Dermis blood vessel endothelial cell (primary cell): ENCODE data around the gene ARHGEF19. TPM values are rescaled to one million over a fixed set of nuclear protein-coding genes. Genes with fewer than 3 reads are reported as not detected.
"Not testable (repeated sequence)": the region's sequence is repeated elsewhere in the genome, so short reads cannot be mapped to it uniquely, and the experiment has no call there.

Experiments
- DNase-seq: peaks from one replicate; pipeline ENCODE4 v3.0.0; 2010
- total RNA-seq: library from RNA; depleted of rRNA; stranded (reverse); fragments of >200 nt; gene quantifications from 2 replicates; pipeline ENCODE4 v1.2.3, GENCODE V29; 2014

ARHGEF19 gene
- 2.7 and 3.3 TPM in 2 replicates for total RNA-seq

- no peak for DNase-seq
Observed at GRCh38 chr1:16212251-16212961, at the start of gene ARHGEF19. ARHGEF19 (minus strand) TSS chr1:16212652; CDS start chr1:16209054, 3,598 bp downstream.

DNA sequence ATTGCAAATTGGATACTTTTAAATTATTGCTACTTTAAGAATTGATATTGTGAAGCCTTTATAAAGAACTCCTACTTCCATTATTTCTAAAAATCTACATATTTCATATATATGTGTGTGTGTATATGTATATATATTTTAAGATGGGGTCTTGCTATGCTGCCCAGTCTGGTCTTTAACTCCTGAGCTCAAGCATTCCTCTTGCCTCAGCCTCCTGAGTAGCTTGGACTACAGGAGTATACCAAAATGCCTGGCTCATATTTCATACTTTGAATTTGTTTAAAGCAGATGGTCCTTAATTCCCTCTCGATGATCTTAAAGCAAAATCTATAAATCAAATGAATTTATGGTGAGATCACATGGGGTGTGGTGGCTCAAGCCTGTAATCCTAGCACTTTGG is 49.6 kb upstream of the ARHGEF19 start:
- DNase-seq = no peak

DNA sequence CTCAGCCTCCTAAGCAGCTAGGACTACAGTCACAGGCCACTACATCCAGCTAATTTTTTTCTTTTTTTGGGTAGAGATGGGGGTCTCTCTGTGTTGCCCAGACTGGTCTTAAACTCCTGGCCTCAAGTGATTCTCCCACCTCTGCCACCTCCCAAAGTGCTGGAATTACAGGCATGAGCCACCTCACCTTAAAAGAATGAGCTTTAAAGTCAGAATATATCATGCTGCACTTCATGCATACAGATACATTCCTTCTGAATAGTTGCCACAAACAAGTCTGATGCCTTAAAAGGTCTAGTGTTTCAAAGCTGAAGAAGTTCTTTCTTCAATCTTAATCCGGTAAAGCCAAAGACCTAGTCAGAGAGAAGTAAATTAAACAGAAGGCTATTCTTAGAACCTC is 48.4 kb upstream of the ARHGEF19 start:
- DNase-seq = no peak

- no peak for DNase-seq
Observed at GRCh38 chr1:16258591-16259135, 46.2 kb upstream of the ARHGEF19 start.

DNA sequence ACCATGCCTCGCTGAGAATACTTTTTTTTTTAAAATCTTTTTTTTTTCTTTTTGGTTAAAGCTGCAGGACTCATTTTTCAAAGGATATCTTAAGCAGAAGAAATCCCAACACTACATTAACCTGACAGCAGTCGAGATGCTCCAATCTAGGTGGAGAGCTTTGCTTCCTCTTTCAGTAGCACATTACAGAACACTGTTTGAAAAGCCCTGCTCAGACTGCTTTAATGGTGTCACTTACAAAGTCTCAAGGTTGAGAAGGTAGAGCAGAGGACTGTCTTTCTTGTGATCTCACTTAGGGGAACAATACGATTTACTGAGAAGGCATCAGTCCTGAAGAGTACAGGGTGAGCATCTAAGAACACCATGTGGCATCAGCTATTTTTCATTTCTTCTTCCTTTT is 45.5 kb upstream of the ARHGEF19 start:
- no peak for DNase-seq

- DNase-seq = not testable (repeated sequence)
Observed at GRCh38 chr1:16257556-16257955, 45.1 kb upstream of the ARHGEF19 start.

- DNase-seq = no peak
Observed at GRCh38 chr1:16256478-16256877, 44.0 kb upstream of the ARHGEF19 start.

- DNase-seq = no peak
Observed at GRCh38 chr1:16254263-16254928, 41.9 kb upstream of the ARHGEF19 start.

DNA sequence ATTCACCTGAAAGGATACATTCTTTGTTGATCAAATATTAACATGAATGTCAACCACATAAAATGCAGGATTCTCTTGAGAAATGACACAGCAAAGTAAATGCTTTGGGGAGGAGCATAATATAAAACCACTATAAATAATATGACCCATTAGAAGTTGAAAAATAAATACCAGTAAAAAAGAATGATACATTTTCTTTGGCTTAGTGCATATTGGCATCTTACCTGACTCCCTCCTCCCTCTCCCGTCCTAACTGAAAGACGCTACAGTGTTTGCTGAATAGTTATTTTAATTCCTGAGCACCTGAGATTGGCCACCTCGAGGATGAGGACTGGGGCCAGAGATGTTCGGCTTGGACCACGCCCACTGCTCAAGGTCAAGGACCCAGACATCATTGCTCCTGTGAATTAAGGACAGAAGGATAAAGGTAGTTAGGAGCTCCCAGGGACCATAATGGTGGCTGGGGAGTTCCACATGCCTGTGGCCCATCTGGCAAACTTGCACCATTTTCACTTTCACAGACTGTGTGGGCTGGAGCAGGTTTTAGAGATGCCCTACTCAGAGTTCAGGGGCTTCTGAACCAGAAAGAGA is 41.0 kb upstream of the ARHGEF19 start:
- no peak for DNase-seq

DNA sequence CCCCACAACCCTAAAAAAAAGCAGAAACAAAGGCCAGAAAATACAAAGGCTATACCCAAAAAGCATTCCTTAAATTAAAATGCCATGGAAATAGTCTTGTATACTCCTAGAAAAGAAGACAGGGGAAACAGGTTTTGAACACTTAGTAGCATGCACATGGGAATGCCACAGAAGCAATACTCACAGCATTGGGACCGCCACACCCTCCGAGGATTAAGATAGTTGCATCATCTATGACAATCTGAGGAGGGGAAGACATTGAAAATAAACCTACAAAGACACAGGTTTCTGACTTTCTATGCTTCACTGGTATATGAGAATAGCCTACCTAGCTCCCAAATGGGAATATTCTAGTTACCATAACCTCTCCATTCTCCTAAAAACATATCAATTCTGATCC is 40.5 kb upstream of the ARHGEF19 start:
- no peak for DNase-seq

DNA sequence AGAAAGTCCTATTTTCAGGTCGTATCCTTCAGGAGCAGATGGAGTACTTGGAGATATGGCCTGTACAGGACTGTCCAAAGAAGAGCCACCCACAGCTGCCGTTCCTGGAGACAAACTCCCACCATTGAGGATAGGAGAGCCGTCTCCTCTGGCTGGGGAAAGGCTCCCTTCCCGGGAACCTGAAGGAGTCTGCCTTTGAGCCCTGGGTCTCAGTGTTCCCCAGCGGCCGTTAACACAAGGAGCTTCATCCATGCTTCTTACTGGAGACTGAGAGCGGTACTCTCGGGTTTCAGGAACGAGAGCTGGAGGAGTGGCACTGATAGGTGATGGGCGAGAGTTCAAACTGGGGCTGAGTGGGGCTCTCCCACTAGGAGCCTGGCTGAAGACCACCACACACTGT is 38.9 kb upstream of the ARHGEF19 start:
- DNase-seq = no peak

GRCh38 chr1:16250524-16251251 is 38.2 kb upstream of the ARHGEF19 start:
- DNase-seq = no peak

DNA sequence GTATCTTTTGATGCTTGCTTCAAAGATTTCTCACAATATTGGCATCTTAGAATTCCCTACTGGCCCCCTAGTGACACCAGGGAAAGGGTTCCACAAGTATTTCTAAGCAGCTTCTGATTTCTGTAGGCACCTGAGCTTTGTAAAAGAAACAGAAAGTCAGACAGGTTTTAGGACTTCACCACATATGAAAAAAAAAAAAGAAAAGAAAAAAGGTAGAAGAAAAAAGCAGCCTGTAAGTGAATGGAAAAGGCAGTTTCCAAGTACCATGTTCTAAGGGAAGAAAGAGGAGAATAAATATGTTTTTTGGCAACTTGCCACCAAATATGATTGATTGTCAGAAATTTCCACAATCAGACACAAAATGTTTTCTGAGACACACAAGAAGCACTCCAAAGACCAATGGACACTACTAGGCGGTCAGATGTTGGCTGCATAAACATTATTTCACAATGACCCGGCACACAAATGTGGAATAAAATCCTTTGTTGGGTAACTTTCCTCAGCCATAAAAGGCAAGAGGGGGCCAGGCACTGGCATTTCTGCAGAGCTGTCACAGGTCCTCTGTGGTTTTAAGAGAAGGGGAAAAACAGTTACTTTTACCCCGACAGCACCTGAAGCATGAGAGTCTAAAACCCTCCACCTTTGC is 37.3 kb upstream of the ARHGEF19 start:
- DNase-seq = peak; percentile 70

- peak; percentile 96 for DNase-seq
Observed at GRCh38 chr1:16248603-16249516, 36.4 kb upstream of the ARHGEF19 start.

- DNase-seq = no peak
Observed at GRCh38 chr1:16248007-16248436, 35.6 kb upstream of the ARHGEF19 start.

- DNase-seq = no peak
Observed at GRCh38 chr1:16247441-16247840, 35.0 kb upstream of the ARHGEF19 start.

DNA sequence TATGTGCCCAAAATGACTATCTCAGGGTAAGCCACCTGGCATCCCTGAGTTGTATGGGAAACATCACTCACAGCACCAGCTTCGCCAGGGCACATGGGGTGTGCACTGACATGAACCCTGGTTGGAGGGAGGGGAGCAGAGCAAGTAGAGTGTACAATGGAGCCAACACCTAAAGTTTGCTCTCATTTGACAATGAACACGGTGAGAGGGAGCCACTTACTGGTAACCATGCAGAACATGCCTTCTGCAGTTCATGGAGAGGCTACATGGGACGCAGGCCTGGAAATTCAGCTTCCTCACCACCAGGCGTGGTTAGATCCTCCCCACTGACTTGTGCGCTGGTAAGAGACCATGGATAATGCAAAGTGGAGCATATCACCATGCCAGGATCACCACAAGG is 34.5 kb upstream of the ARHGEF19 start:
- DNase-seq = no peak

DNA sequence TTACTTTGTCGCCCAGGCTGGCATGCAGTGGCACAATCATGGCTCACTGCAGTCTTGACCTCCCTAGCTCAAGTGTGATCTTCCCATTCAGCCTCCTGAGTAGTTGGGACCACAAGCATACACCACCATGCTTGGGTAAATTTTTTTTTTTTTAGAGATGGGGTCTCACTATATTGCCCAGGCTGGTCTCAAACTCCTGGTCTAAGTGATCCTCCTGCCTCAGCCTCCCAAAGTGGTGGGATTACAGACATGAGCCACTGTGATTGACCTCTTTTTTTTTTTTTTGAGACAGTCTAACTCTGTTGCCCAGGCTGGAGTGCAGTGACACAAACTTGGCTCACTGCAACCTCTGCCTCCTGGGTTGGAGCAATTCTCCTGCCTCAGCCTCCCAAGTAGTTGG is 33.8 kb upstream of the ARHGEF19 start:
- not testable (repeated sequence) for DNase-seq

GRCh38 chr1:16245476-16246196 is 33.2 kb upstream of the ARHGEF19 start:
- no peak for DNase-seq

DNA sequence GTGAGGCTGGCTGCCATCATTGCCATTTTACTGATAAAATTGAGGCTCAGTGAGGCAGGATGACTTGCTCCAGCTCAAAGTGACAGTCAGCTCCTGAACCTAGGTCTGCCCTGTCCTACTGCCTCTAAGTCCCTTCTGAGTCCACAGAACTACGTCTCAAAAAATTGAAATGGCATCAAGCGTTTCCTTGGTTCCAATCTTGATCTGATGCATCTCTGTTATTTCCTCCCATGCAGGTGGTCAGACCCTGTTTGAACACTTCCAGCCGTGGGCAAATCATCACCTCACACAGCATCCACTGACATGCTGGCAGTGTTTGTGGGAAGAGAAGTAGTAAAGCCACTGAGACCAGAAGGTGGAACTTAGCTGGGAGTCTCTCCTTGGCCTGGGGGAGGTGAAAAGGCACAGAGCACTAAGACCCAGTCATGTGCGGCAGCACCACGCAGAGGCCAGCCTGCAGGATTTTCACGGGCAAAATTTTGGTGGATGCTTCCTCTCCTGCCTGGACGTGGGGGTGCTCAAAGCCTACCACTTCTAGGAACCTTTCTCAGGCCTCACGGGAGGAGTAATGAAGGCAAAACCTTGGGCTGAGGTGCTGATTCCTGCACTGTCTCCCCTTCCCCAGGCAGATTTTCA is 32.3 kb upstream of the ARHGEF19 start:
- no peak for DNase-seq
